GM18858 (cell line): ENCODE data around the gene ZMIZ1.

Experiments
- ATAC-seq: cut with Tn5 transposase; IDR thresholded peaks from one replicate; pipeline ENCODE4 v1.9.1; 2021; ENCODE audit not compliant: unreplicated experiment

Gene ZMIZ1

DNA sequence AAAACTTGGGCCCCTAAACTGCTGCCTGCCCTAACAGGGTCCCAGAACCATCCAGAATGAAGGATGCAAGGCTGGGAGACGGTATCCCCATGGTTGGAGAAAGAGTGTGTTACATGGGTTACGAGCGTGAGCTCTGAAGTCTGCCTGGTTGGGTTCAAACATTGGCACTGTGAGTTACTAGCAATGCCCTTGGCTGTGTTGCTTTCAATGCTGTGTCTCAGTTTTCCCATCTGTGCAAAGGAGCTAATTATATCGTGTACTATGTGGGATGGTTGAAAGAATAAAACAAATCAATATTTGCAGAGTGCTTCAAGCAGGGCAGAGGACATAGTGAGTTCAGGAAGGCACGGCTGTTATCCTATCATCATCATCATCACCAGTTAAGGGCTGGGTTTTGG, 114.7 kb downstream of the ZMIZ1 start:
- no peak for ATAC-seq

DNA sequence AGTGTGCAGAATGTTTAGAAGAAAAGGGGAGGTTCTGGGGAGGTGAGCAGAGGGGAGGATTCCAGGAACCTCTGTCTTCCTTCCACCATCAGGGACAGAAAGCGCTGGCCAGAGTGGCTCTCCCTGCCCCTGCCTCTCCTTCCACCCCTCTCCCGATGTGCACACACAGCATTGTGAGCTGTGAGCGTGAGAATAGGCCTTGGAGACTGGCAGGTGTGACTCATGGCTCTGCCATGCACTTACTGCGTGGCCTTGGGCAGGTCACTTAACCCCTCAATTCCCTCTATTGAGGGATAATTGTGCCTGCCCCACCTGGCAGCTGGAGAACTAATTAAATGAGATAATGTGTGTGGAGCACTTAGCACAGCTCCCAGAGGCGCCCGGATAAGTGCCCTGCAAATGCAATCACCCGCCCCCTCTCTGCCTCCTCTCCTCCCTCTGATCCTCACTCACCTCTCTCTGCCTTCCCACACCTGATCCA, 115.4 kb downstream of the ZMIZ1 start:
- ATAC-seq = no peak

DNA sequence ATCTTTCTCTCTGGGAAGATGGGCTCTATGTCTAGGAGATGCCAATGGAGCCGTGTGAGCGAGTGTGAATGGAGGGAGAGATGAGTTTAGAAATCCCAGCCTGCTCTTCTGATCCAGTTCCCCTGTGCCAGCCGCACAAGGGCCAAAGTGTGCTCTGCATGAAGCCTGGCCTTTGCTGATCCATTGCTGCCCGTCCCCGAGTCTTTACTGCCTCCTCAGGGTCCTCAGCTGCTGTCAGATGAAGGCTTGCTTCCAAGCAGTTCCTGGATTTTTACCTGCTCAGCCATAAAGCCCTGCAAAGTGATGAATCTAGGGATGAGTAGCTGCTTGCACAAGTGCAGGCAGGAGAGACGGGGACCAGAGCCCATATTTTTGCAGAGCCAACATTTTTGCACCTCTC, 115.9 kb downstream of the ZMIZ1 start:
- ATAC-seq = no peak

DNA sequence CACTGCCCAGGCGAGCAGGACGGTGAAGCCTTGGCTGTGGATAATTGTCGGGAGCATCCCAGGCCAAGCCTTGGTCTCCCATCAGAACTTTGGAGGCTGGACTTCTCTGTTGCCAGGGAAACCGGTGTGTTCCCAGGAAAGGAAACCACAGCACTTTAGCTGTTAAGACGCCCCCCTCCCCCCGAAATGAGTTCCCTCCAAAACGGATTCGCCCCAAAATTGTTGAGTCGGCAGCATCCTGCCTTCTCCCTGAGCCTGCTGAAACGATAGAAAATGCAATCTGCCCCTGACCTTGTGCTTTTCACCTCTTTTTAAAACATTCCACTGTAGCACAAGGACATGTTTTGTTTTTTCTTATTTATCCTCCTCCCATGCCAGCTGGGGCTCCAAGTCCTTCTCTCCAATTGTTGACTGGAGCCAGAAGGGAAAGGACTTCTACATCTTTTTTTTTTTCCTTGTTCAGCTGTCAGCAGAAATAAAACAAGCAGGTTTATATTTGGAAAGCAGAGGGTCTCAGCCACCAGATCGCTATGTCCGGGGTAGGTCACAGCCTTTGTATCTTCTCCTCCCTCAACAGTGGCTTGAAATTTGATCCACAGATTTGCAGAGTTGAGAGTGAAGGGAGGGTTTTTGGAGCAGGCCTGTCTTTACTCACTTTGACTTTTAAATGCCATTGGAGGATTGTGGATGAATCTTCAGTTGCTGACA, 116.5 kb downstream of the ZMIZ1 start:
- ATAC-seq = no peak

DNA sequence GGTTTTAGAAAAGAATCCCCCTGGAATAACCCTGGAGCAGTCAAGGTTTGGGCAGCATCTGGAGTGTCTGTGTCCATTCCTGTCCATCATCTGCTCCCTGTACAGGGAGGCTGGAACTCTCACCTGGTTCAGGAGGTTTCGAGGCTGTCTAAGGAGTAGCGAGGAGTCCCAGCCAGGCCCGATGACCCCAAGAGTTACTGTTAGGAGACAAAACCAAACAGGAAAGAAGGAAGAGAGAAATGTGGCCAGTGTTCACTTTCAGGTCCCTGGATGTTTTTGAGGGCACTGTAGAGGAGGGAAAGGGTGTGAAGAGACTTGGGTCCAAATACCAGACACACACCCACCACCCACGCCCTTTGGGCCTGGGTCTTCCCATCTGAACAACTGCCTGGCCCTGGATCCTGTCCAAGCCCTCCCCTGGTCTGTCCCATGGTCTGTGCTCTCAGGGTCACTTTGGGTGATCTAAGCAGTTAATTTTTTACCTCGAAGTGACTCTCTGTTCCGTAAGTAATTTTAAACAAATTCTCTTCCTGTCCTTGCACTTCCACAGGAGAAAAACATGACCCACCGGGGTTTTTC, 117.1 kb downstream of the ZMIZ1 start:
- ATAC-seq = no peak

DNA sequence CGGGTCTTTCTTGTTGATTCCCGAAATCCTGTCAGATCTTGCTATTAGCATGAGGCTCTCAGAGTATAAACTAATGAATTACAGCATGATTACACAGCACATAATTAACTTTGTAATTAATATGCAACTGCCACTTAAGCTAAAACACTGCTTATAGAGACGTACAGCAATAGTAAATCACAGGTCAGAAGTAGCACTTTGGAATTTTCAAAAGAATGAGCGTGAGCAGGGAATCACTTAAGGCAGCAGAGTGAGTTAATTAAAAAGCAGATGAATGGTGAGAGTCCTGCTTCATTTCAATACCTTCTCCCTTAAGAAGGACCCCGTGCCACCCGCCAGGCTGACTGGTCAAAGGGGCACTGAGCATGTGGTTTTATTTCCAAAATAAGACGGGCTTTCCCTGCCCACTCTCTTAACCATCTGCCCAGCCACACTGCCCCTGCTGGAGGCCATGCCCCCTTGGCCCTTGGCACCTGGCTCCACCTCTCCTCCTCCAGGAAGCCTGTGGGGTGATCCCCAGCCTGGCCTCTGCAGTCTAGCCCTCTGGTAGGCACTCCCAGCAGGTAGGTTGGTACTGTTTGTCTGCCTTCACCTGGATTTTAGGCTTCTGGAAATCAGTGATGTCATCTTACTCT, 117.8 kb downstream of the ZMIZ1 start:
- no peak for ATAC-seq

DNA sequence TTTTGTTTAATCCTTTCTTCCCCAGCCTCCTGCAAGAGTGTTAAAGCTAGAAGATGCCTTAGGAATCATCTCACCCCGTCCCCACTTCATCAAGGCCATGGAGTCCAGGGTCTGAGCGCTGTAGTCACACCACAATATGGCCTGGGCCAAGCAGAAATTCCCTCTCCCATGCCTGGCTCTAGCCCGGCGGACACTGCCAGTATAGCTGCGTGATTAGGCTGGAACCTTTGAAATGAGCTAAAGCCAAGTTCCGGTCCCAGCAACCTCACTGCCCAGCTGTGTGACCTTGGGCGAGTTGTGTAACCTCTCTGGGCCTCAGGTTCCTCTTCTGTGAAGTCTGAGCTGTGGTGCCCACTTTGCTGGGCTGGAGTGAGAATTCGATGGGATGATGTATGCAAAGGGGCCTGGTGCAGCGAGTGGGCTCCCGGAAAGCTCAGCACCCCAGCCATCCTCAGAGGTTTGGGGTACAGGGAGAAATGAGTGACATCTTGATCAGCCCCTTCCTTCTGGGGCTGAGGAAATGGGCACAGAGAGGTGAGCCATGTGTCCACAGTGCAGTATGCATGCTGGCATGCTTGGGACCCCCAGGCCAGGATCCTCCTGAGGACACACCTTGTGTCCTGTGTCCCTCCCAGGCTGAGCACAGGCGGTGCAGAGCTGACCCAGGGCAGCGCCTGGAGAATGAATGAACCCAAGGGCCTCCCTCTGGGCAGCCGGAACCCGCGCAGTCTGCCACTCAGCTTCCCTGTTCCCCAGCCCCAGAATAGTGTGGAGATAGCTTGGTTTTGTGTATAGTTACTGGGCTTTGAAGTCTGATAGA, 118.6 kb downstream of the ZMIZ1 start:
- no peak for ATAC-seq

DNA sequence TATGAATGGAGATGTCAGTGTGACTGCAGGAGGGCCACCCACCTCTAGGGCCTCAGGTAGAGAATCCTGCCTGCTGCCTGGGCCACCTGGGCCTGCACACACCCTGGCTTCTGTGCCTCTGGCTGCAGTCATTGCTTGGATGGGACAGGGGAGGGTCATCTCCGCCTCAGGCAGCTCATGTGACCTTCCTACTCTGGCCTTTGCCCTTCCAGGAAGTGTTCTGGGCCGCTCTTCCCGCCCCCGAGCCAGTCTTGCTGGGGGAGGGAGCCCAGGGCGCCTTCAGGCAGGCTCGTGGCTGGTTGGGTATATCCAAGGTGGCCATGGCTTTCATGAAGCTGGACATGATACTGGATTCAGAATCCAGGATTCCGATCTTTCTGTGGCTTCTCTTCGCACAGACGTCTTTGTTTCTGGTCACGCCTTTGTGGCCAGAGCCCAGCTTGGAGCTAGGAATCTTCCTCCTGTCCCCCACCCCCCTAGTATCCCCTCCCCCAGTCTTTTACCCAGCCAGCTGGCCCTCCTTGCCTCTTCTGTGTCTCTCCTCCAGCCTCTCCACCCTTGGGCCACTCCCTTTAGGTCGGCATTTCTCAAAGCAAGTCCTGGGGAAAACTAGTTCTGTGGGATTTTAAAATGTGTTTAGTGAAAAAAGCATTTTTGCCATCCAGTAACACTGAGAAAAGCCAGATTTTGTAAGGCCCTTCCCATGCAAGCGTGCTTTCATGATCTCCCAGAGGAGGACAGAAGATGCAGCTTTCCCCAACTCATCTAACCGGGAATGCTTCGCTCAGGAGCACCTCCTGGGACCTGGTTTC, 119.6 kb downstream of the ZMIZ1 start:
- no peak for ATAC-seq

DNA sequence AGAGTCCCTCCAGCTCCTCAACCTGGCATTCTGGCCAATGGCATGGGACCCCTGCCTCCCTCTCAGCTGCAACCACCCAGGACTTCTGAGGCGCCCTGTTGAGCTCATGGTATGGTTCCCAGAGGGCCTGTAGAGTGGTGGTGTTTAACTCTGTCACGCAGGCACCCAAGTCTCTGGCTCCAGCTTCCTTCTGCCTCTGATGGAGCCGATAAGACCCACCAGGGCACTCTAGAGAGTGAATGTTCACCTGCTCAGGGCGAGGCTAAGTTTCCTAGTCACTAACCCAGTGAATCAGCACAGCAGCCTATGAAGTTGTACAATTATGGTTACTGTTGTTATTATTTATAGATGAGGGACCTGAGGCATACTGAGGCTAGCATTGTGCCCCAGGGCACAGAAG, 120.4 kb downstream of the ZMIZ1 start:
- ATAC-seq = no peak

DNA sequence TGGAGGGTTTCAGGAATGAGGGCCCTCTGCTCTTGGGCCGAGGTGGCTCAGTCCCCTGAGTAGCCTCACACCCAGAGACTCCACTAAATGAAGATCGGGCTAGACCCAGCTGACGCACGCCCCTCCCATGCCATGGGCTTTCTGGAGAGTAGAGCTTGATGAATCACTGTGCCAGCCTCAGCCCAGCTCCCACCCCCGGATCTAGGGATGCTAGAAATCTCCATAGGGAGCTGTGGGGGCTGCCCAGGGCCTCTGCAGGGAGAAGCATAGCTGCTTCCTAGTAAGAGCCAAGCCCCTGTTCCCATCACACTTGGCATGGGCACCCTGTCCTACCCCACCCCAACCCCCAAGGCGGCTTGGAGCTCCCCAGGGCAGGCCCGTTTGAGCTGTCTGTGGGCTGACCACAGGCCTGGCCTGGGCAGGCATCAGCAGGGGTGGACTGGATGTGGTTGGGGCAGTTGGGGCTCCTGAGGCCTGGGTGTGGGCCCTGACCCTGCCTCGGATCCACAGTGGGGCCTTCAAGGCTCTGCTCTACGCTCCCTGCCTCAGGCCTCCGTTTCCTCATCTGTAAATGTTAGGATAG, 121.2 kb downstream of the ZMIZ1 start:
- ATAC-seq = no peak

DNA sequence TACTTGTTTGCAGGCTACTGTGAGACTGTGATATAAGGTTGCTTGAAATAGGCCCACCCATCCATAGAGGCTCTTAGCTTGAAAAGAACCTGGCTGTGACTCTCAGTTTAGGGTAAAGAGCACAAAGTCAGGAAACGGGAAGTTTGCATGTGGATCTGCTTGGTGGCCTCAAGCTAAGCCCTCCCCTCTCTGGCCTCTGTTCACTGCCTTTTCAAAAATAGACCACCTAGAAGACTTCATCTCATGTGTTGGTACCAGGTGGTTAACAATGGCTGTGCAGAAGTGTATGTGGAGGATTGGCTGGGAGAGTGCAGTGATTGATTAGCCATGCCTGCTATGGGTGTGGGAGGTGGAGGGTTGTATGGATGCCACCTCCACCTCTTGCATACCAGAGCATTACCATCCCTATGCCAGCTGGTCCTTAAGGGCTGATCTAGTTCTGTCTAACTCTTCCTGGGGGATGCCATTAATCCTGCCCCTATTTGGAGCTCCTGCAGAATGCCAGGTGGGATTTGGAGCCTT, 122.0 kb downstream of the ZMIZ1 start:
- ATAC-seq = no peak

DNA sequence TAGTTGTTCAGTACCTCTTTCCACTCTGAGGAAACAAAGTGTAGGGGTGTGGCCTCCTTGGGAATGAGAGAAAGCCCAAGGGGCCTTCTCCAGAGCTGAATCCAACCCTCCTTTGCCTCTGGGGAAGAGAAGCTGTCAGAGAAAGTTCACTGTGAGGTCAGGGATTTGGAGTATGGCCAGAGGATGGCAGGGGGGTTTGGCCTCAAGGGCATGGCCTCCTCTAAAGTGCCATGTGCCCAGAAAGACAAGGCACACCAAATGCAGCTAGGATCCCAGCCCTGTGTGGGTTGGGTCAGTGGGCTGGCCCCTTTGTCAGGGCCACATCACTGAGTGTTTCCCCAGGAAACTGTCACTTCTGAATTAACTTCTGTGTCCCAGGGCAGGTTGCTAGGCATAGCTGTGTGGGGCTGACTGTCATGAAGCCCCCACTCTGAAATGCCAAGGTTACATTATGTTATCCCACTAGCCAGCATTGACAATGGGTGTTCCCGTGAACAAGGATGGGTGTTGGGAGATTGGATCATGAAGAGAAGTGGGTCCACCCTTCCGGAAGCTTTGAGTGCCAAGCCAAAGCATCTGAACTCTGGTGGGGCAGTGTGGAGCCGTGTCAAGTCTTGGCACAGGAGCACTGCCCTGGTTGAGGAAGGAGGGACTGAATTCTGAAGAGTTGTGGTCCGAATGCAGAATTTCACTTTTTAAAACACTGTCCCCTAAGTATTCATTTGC, 123.3 kb downstream of the ZMIZ1 start:
- no peak for ATAC-seq

DNA sequence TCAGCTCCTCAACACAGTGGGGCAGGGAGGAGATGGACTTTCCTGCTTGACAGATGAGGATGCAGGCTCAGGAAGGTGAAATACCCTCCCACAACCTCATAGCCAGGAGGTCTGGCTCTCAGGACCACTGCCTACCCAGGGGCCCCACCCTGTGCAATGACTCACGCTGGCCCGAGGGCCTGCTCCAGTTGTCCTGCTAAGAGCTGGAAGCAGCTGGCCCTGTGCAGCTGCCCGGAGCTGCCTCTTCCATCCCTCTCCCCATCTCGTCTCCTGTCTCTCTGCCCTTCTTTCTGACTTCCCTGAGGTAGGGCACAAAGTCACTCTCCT, 123.9 kb downstream of the ZMIZ1 start:
- no peak for ATAC-seq

DNA sequence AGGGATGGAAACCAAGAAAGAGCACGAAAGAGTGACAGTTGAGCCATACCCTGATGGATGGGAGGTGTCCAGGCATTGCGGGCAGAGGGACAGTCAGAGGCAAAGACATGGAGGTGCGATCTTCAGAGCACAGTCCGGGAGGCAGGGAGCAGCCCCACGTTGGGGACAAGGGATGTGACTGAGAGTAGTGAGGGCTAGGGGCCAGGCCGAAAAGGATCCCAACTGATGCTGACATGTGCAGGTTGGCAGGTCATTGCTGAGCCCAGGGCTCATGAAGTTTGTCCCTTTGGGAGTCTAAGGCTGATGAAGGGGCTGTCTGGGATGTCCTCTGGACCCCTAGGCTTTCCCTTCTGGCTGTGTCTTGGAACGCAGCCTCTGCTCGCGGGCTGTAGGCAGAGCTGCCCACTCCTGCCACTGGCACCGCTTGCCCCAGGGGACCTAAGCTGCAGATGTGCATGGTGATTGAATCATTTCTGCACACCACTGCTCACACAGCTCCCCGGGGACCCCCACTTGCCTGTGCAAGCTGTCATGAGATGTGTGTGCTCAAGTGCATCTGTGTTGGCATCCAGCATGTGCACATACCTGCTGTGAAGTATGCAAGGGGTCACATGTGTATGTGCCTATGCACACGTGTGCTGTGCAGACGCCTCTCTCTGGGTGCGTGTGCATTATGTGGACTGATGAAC, 125.1 kb downstream of the ZMIZ1 start:
- ATAC-seq = no peak

DNA sequence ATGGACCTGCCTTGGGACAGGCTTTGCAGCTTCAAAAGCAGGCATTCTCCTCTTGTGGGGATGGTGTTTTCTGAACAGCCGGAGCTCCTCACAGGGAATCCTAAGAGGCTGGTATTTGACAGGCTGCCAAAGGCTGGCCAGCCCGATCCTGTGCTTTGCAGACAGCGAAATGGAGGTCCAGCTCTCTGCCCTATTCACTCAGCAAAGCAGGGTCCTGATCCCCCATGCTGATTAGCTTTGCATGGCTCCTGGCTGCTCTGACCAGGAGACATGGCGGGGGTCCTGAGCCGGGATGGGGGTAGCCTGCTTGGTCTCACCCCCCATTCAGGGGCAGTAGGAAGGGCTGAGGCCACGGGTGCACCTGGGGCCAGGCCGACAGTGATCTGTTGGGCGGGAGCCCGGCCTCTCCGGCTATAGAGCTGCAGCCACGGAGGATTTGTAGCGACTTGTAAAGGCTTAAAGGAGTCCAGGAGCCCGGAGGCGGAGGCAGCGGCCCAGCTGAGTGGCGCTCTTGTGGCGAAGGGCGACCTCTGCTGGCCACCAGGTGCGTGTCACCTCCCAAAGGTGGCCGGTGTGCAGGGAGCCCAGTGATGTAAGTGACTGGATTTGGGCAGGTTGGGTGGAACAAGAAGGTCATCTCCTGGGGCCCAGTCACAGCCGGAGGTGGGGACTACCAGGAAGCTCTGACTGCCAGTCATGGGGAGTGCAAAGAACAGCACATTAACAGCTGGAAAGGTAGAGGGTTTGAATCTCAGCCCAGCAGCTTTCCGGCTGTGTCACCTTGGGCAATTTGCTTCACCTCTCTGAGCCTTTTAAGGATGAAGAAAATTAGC, 126.5 kb downstream of the ZMIZ1 start:
- ATAC-seq = peak; percentile 69

DNA sequence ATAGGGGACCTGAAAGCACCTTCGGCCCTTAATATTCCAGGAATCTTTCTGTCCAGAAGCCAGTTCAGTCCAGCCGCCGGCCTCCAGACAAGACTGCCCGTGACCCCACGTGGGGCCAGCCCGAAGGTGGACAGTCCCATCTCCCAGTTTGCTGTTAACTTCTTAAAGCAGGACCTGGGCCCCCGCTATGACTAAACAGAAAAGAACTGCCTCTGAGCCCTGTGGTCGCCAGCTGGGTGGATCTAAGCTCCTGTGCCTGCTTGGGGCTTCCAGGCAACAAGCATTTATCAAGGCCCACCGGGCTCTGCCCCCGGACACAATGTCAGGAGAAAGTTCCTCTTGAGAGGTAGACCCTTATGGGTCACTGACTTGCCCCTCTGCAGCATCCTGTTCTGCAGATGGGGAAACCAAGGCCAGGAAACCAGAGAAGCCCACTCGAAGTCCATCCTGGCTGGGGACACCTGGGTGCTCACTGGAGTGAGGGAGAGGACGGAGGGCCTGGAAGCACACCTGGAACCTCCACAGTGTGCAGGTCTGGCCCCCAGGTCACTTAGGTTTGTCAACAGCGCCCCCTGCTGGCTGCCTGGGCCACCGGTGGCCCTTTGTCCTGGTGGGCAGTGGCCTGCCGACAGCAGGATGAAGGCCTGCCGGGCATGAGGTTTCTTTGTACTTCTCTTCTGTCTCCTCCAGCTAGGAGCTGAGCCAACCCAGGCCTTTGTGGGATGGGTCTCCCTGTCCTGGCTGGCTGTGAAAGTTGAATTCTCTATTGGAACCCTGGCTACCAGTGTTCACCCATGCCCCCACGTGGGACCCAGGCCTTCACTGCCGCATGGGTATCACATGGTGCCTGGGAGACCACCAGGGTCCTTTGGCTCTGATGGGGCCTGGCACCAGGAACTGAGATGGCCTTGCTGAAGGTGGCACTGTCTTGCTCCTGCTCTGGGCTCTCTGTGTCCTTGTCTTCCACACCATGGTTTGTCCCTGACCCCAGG, 128.0 kb downstream of the ZMIZ1 start:
- ATAC-seq = no peak

DNA sequence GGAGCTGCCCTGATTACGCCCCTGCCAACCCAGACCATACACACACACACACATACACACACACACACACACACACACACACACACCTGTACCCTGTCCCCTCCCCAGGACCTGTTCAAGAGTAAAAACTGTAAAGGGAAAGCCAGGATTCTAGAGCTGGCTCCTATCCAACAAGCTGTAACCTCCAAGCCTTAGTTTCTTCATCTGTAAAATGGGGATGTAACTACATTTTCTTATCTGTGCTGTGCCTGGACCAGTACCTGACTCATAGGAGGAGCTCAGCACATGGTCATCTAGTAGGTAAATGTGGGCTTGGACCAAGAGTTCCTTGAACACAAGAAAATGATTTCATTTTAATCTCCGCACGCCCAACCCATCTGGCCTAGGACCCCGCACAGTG, 128.8 kb downstream of the ZMIZ1 start:
- no peak for ATAC-seq
